Body of pancreas (tissue), 4 donors: ENCODE results near the gene SRBD1. TPM values are rescaled to one million over a fixed set of nuclear protein-coding genes. Genes with fewer than 3 reads are reported as not detected.

ENCODE experiments used
- ATAC-seq: fragments of 150-250 bp; one replicate; pipeline ENCODE4 v1.9.1; 2016
- DNase-seq, 4 donors: peaks; one replicate each; pipeline ENCODE4 v3.0.0-alpha.2; 2019
- H3K27ac ChIP-seq, 4 donors: fragments of 200-600 bp; sonication (generic); 1 replicate in 3 of 4; 2 replicates in 1 of 4; pipeline versions ENCODE4 v1.5.1 to v1.6.1; 2016 to 2019; ENCODE audit warnings: mild to moderate bottlenecking in 1 of 4, mixed read lengths in 1 of 4, moderate library complexity in 1 of 4
- H3K27me3 ChIP-seq, 2 donors: fragments of 200-600 bp; sonication (generic); one replicate each; pipeline ENCODE4 v1.6.0; 2016; ENCODE audit warnings: mild to moderate bottlenecking in 1 of 2
- H3K36me3 ChIP-seq, 2 donors: fragments of 200-600 bp; sonication (generic); replicated peaks in 1 of 2; 2 replicates each; pipeline ENCODE4 v1.5.1; 2016; ENCODE audit warnings: low read depth in 2 of 2; ENCODE audit not compliant: insufficient read depth in 1 of 2
- H3K4me1 ChIP-seq: fragments of 200-600 bp; sonication (generic); one replicate; pipeline ENCODE4 v1.6.0; 2016
- H3K4me3 ChIP-seq, 2 donors: fragments of 200-600 bp; sonication (generic); 1 replicate in 1 of 2; 2 replicates in 1 of 2; pipeline ENCODE4 v1.5.1; 2016 to 2019
- H3K9me3 ChIP-seq, 3 donors: fragments of 200-600 bp; sonication (generic); 1 replicate in 2 of 3; 2 replicates in 1 of 3; pipeline ENCODE4 v1.5.1; 2016
- POLR2A ChIP-seq, 3 donors: fragments of 450-650 bp; IDR thresholded peaks; one replicate each; pipeline ENCODE4 v1.6.1; 2016; ENCODE audit warnings: antibody characterized with exemption in 3 of 3, mild to moderate bottlenecking in 2 of 3
- WGBS, 2 donors: methylation state at CpG; one replicate each; pipeline ENCODE4 v1.1.5; 2017; 5-methylcytosine and 5-hydroxymethylcytosine counted together
- intact Hi-C: fragments of 100-400 bp; cut with DNase I; formaldehyde crosslinking; loops from one replicate; pipeline ENCODE4 v1.15.1; 2023
- total RNA-seq, 2 donors: library from RNA; depleted of rRNA; stranded (reverse); fragments of >200 nt; gene quantifications; one replicate each; pipeline ENCODE4 v1.1.0, GENCODE V29; 2016
- TF ChIP-seq, protein P1 (sequence below), 7 experiments: fragments of 450-650 bp in 4 of 7; fragments of 200-600 bp in 3 of 7; sonication (generic) in 3 of 7; IDR thresholded peaks; one replicate each; pipeline ENCODE4 v1.5.1; 2016 to 2019; ENCODE audit warnings: antibody characterized with exemption in 7 of 7

SRBD1 gene
- total RNA-seq, 2 donors from 2014 or later: 14.8 to 21.4 TPM

DNA sequence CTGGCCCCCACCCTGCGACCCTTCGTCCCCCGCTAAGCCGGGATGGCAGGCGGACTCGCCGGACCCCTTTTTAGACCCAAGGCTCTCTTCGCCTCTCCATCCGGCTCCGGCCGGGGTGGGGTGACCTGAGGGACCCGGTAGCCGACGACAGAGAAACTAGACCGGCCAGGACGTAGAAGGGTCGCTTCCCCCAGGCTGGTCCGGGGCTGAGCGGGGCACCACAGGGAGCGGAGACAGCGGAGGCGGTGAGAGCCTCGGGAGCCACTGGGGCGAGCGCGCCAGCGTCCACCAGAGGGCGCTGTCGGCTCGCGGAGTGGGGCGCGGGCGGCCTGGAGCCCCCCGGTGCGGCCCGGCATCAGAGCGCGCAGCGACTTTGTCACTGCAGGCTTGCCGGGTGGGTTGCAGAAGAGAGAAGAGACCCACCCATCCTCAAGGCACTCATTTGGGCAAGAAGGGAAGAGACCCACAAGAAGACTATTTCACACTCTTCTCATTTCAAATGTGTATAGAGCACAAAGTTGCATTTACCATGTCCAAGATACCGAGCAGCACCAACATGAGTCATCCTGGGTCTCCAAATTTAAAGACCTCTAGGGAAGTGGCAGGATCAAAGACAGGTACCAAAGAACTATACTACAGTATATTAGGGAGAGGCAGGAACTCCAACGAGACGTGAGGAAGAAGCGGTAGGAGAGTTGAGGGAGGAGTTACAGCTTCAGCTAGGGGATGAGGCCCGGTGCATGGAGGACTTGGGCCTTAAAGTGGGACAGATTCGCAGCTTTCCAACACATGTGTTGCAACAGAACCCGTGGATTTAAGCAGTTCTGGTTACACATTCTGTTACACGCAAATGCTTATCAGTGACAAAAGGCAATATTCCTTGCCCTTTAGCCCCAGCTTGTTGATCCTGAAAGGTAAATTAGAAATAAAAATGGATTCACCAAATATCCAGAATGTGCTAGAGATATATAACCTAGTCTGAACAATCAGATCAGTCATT, 32.8 kb upstream of the SRBD1 start:
- 11 to 64% methylated on average over 8 to 46 of the region's 49 CpGs for WGBS, 2 donors
- intact Hi-C loops: loop anchor here (5.0 kb wide), 2 partner anchors 133 to 293 kb away; no protein-coding TSS in a partner anchor
- Histone ChIP-seq H3K27ac (no peak overlapping the region), H3K36me3 (no peaks in the 10 kb centered on the region), H3K9me3 (no peaks in the 10 kb centered on the region), H3K27me3 (no peaks in the 10 kb centered on the region), H3K4me3 (no peak overlapping the region), H3K4me1 (peaks cover 21% of the 10 kb centered on the region)
- peak; percentile 52 to 75 (median 70) for DNase-seq
- TF ChIP-seq, protein P1, sequence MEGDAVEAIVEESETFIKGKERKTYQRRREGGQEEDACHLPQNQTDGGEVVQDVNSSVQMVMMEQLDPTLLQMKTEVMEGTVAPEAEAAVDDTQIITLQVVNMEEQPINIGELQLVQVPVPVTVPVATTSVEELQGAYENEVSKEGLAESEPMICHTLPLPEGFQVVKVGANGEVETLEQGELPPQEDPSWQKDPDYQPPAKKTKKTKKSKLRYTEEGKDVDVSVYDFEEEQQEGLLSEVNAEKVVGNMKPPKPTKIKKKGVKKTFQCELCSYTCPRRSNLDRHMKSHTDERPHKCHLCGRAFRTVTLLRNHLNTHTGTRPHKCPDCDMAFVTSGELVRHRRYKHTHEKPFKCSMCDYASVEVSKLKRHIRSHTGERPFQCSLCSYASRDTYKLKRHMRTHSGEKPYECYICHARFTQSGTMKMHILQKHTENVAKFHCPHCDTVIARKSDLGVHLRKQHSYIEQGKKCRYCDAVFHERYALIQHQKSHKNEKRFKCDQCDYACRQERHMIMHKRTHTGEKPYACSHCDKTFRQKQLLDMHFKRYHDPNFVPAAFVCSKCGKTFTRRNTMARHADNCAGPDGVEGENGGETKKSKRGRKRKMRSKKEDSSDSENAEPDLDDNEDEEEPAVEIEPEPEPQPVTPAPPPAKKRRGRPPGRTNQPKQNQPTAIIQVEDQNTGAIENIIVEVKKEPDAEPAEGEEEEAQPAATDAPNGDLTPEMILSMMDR (IDR thresholded peaks at IDR 0.05): peak; percentile 88 to 99 (median 97)
- TF ChIP-seq POLR2A (IDR thresholded peaks at IDR 0.05): no peak
- ATAC-seq: peak; percentile 93

DNA sequence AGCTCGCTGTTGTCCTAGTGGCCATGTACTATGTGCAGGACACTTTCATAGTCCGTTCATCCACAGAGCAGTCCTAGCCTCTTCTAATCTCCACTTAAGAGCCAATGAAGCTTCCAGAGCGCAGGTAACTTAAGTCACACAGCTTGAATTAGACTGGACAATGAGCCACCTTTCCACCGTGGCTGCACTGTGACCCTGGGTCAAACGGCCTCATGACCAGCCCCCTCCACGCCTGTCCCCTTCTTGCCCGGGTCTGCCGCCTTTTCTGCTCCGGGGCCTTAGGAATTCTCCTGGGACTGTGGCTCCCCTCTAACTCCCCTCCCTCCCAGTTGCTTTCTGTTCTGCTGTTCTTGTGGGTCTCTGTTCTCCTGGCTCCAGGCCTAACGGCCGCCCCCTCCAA, 32.0 kb upstream of the SRBD1 start:
- ATAC-seq: peak; percentile 38
- 21 to 29% methylated on average over 11 of the region's 11 CpGs for WGBS, 2 donors
- peak in 1 of 4 donors; percentile 19 for DNase-seq

DNA sequence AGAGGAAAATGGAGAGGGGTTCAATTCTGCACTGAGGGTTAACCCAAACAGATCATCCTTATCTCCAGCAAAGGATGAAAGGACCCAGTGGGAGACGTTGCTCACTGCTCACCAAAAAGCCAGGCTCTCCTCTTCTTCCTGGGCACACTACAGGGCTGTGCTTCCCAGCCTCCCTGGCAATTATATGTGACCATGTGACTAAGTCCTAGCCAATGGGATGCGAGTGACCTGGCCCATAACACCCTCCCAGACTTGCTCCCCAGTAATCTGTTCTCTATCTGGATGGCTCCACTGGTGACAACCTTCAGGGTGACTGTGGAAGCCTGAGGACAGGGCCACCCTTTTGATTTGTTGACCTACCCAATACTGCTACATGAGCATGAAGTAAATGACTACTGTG, 29.5 kb upstream of the SRBD1 start:
- H3K4me3 ChIP-seq: no peak overlapping the region
- peaks cover 16% of the 10 kb centered on the region for H3K4me1 ChIP-seq
- no peaks in the 10 kb centered on the region for H3K36me3 ChIP-seq
- H3K27ac ChIP-seq: no peak overlapping the region
- intact Hi-C loops: loop anchor here (5.0 kb wide), 2 partner anchors 137 to 297 kb away; no protein-coding TSS in a partner anchor
- no peaks in the 10 kb centered on the region for H3K9me3 ChIP-seq
- TF ChIP-seq POLR2A (IDR thresholded peaks at IDR 0.05): no peak
- TF ChIP-seq, protein P1 (IDR thresholded peaks at IDR 0.05): no peak
- no peak for DNase-seq
- ATAC-seq: no peak
- no peaks in the 10 kb centered on the region for H3K27me3 ChIP-seq
- 60 to 76% methylated on average over 2 of the region's 2 CpGs for WGBS, 2 donors

More for the DNA sequence above, 32.0 kb upstream of the SRBD1 start:
- Histone ChIP-seq H3K4me1 (peaks cover 14% of the 10 kb centered on the region), H3K36me3 (no peaks in the 10 kb centered on the region), H3K4me3 (no peak overlapping the region), H3K27ac (no peak overlapping the region), H3K9me3 (no peaks in the 10 kb centered on the region), H3K27me3 (no peaks in the 10 kb centered on the region)
- intact Hi-C loops: loop anchor here (5.0 kb wide), 2 partner anchors 134 to 294 kb away; no protein-coding TSS in a partner anchor
- TF ChIP-seq POLR2A (IDR thresholded peaks at IDR 0.05): no peak
- TF ChIP-seq, protein P1 (IDR thresholded peaks at IDR 0.05): no peak

DNA sequence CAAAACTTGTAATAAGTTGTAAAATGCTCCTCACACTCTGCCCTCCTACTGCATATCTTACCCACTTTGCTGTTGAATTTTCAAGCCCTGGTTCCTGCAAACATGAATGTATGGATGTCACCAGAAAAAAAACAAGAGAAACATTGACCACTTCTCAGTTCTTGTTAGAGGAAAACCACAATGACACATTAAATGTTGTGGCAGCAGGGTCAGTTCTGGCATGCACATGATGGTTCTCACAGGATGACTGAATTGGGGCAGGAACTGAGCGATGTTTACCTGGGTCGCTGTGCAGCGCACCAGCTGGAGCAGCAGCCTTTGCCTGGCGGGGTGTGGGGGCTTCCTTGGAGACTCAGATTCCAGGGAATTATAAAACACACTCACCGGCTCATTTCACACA, 26.4 kb upstream of the SRBD1 start:
- ATAC-seq: no peak
- no peaks in the 10 kb centered on the region for H3K27me3 ChIP-seq
- whole genome bisulfite sequencing, 2 donors: 60 to 65% methylated on average over 5 of the region's 5 CpGs
- peaks cover 5% of the 10 kb centered on the region for H3K4me1 ChIP-seq
- H3K36me3 ChIP-seq: no peaks in the 10 kb centered on the region
- intact Hi-C loops: no loop called here
- H3K27ac ChIP-seq: no peak overlapping the region
- H3K9me3 ChIP-seq: no peaks in the 10 kb centered on the region
- DNase-seq: peak in 2 of 4 donors; percentile 29 to 40
- H3K4me3 ChIP-seq: no peak overlapping the region
- TF ChIP-seq POLR2A (IDR thresholded peaks at IDR 0.05): no peak
- TF ChIP-seq, protein P1 (IDR thresholded peaks at IDR 0.05): no peak
